Measurements from ENCODE around the gene GREM1. TPM values are rescaled to one million over a fixed set of nuclear protein-coding genes. Genes with fewer than 3 reads are reported as not detected.

The GREM1 gene
- total and polyA plus RNA-seq, 4 donors, result 0.06 to 2.4 (median 1.7) TPM

GRCh38 chr15:32743411-32744140, 25.8 kb downstream of the GREM1 start:
- WGBS, 2 donors, result 62 to 66% methylated on average over 5 of the region's 5 CpGs
- ATAC-seq (ENCODE audit: insufficient read depth, low FRiP score), result no peak
- Histone ChIP-seq H3K4me3 (no peak overlapping the region), H3K27ac (ENCODE audit: low read depth in 1 of 2, low read length in 1 of 2) (no peak overlapping the region), H3K36me3 (ENCODE audit: control insufficient read depth in 4 of 4, insufficient read depth in 4 of 4, low read length in 4 of 4) (no peaks in the 10 kb centered on the region), H3K27me3 (ENCODE audit: control insufficient read depth in 3 of 3, insufficient read depth in 3 of 3, low read length in 2 of 3) (no peaks in the 10 kb centered on the region), H3K9me3 (ENCODE audit: control insufficient read depth in 4 of 4, insufficient read depth in 3 of 4, low read length in 3 of 4) (peaks cover 0 to 3% (median 0%) of the 10 kb centered on the region in 4 donors), H3K9ac (ENCODE audit: insufficient read depth in 1 of 2, low read length in 2 of 2) (no peak overlapping the region), H3K4me1 (ENCODE audit: control insufficient read depth in 5 of 5, insufficient read depth in 5 of 5, low read length in 5 of 5) (no peaks in the 10 kb centered on the region)
- no peak for DNase-seq
- no peak for TF ChIP-seq CTCF (IDR thresholded peaks at IDR 0.05; ENCODE audit: control extremely low read depth, extremely low read depth)

- Histone ChIP-seq H3K36me3 (ENCODE audit: control insufficient read depth in 4 of 4, insufficient read depth in 4 of 4, low read length in 4 of 4) (no peaks in the 10 kb centered on the region), H3K9ac (ENCODE audit: insufficient read depth in 1 of 2, low read length in 2 of 2) (no peak overlapping the region), H3K27me3 (ENCODE audit: control insufficient read depth in 3 of 3, insufficient read depth in 3 of 3, low read length in 2 of 3) (no peaks in the 10 kb centered on the region), H3K9me3 (ENCODE audit: control insufficient read depth in 4 of 4, insufficient read depth in 3 of 4, low read length in 3 of 4) (no peaks in the 10 kb centered on the region), H3K4me3 (no peak overlapping the region), H3K4me1 (ENCODE audit: control insufficient read depth in 5 of 5, insufficient read depth in 5 of 5, low read length in 5 of 5) (no peaks in the 10 kb centered on the region), H3K27ac (ENCODE audit: low read depth in 1 of 2, low read length in 1 of 2) (no peak overlapping the region)
- no peak for TF ChIP-seq CTCF (IDR thresholded peaks at IDR 0.05; ENCODE audit: control extremely low read depth, extremely low read depth)
- 77 to 82% methylated on average over 4 of the region's 4 CpGs for WGBS, 2 donors
- ATAC-seq (ENCODE audit: insufficient read depth, low FRiP score), result no peak
- DNase-seq, result no peak
Measured at GRCh38 chr15:32746116-32746857, 28.5 kb downstream of the GREM1 start.

GRCh38 chr15:32747921-32748342, 30.1 kb downstream of the GREM1 start:
- Histone ChIP-seq H3K9me3 (ENCODE audit: control insufficient read depth in 4 of 4, insufficient read depth in 3 of 4, low read length in 3 of 4) (no peaks in the 10 kb centered on the region), H3K9ac (ENCODE audit: insufficient read depth in 1 of 2, low read length in 2 of 2) (no peak overlapping the region), H3K27me3 (ENCODE audit: control insufficient read depth in 3 of 3, insufficient read depth in 3 of 3, low read length in 2 of 3) (no peaks in the 10 kb centered on the region), H3K4me3 (no peak overlapping the region), H3K4me1 (ENCODE audit: control insufficient read depth in 5 of 5, insufficient read depth in 5 of 5, low read length in 5 of 5) (no peaks in the 10 kb centered on the region), H3K36me3 (ENCODE audit: control insufficient read depth in 4 of 4, insufficient read depth in 4 of 4, low read length in 4 of 4) (no peaks in the 10 kb centered on the region), H3K27ac (ENCODE audit: low read depth in 1 of 2, low read length in 1 of 2) (no peak overlapping the region)
- TF ChIP-seq CTCF (IDR thresholded peaks at IDR 0.05; ENCODE audit: control extremely low read depth, extremely low read depth), result no peak
- ATAC-seq (ENCODE audit: insufficient read depth, low FRiP score) (no peak), DNase-seq (no peak)
- 89 to 94% methylated on average over 4 of the region's 4 CpGs for WGBS, 2 donors

Data from lung (tissue), 12 donors.